Measurements from ENCODE around the gene FNDC3B. TPM values are rescaled to one million over a fixed set of nuclear protein-coding genes. Genes with fewer than 3 reads are reported as not detected.

FNDC3B gene
- total and polyA plus RNA-seq, 9 donors = 22.1 to 198 (median 108) TPM

GRCh38 chr3:172438186-172438585, 398.8 kb downstream of the FNDC3B start:
- no peaks in the 10 kb centered on the region for H3K9me3 ChIP-seq
- no peak overlapping the region for H3K4me3 ChIP-seq
- TF ChIP-seq POLR2A (IDR thresholded peaks at IDR 0.05) = no peak
- no peak for TF ChIP-seq CTCF (IDR thresholded peaks at IDR 0.05)
- no peak for TF ChIP-seq EP300 (IDR thresholded peaks at IDR 0.05)
- no peaks in the 10 kb centered on the region for H3K27me3 ChIP-seq
- WGBS, 3 donors = 28 to 31% (median 30%) methylated on average over 4 of the region's 4 CpGs
- DNase-seq = no peak
- intact Hi-C loops (cut with DNase I) = no loop called here
- no peaks in the 10 kb centered on the region for H3K36me3 ChIP-seq
- H3K27ac ChIP-seq = no peak overlapping the region
- H3K4me1 ChIP-seq (ENCODE audit: insufficient read depth) = no peaks in the 10 kb centered on the region

GRCh38 chr3:172441581-172441980, 402.2 kb downstream of the FNDC3B start:
- TF ChIP-seq CTCF (IDR thresholded peaks at IDR 0.05) = no peak
- no peak for TF ChIP-seq POLR2A (IDR thresholded peaks at IDR 0.05)
- no peak for TF ChIP-seq EP300 (IDR thresholded peaks at IDR 0.05)
- no peaks in the 10 kb centered on the region for H3K27me3 ChIP-seq
- intact Hi-C loops (cut with DNase I) = no loop called here

GRCh38 chr3:172442606-172443005, 403.2 kb downstream of the FNDC3B start:
- Histone ChIP-seq H3K4me1 (ENCODE audit: insufficient read depth) (no peaks in the 10 kb centered on the region), H3K36me3 (no peaks in the 10 kb centered on the region), H3K9me3 (no peaks in the 10 kb centered on the region), H3K27me3 (no peaks in the 10 kb centered on the region), H3K27ac (no peak overlapping the region), H3K4me3 (no peak overlapping the region)
- intact Hi-C loops (cut with DNase I) = no loop called here
- WGBS, 3 donors = 71 to 87% (median 80%) methylated on average over 1 of the region's 1 CpG
- no peak for DNase-seq
- TF ChIP-seq EP300 (IDR thresholded peaks at IDR 0.05) (no peak), CTCF (IDR thresholded peaks at IDR 0.05) (no peak), POLR2A (IDR thresholded peaks at IDR 0.05) (no peak)

More at GRCh38 chr3:172441581-172441980, 402.2 kb downstream of the FNDC3B start:
- no peak for DNase-seq
- WGBS, 3 donors = 35 to 51% (median 40%) methylated on average over 5 of the region's 5 CpGs
- Histone ChIP-seq H3K36me3 (no peaks in the 10 kb centered on the region), H3K4me1 (ENCODE audit: insufficient read depth) (no peaks in the 10 kb centered on the region), H3K4me3 (no peak overlapping the region), H3K9me3 (no peaks in the 10 kb centered on the region), H3K27ac (no peak overlapping the region)

GRCh38 chr3:172444821-172445220, 405.4 kb downstream of the FNDC3B start:
- Histone ChIP-seq H3K4me3 (no peak overlapping the region), H3K27ac (no peak overlapping the region), H3K4me1 (ENCODE audit: insufficient read depth) (peaks cover 2% of the 10 kb centered on the region), H3K36me3 (no peaks in the 10 kb centered on the region), H3K27me3 (no peaks in the 10 kb centered on the region), H3K9me3 (no peaks in the 10 kb centered on the region)
- intact Hi-C loops (cut with DNase I) = no loop called here
- TF ChIP-seq CTCF (IDR thresholded peaks at IDR 0.05) = no peak
- TF ChIP-seq EP300 (IDR thresholded peaks at IDR 0.05) = no peak
- no peak for TF ChIP-seq POLR2A (IDR thresholded peaks at IDR 0.05)
- 83 to 85% (median 84%) methylated on average over 6 of the region's 6 CpGs for WGBS, 3 donors
- no peak for DNase-seq
